ENCODE data around the gene IMMP2L.

- TF ChIP-seq SREBF2 (IDR thresholded peaks at IDR 0.05), result no peak
- no peak for TF ChIP-seq CTCF (IDR thresholded peaks at IDR 0.05)
- TF ChIP-seq BHLHE40 (IDR thresholded peaks at IDR 0.05; ENCODE audit: low read depth, low read length), result no peak
- TF ChIP-seq NFE2L2 (conservative IDR thresholded peaks at IDR 0.05; ENCODE audit: low read length), result no peak
- TF ChIP-seq, protein P1, sequence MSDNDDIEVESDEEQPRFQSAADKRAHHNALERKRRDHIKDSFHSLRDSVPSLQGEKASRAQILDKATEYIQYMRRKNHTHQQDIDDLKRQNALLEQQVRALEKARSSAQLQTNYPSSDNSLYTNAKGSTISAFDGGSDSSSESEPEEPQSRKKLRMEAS (IDR thresholded peaks at IDR 0.05), result no peak
- TF ChIP-seq TFCP2L1 (CRISPR knock-in tag; IDR thresholded peaks at IDR 0.05), result no peak
- TF ChIP-seq HDAC2 (IDR thresholded peaks at IDR 0.05), result no peak
Measured at GRCh38 chr7:110673148-110673547, 889.1 kb downstream of the IMMP2L start.

Data from A549 (cell line).